Measurements from ENCODE around the gene TMEM258. TPM values are rescaled to one million over a fixed set of nuclear protein-coding genes. Genes with fewer than 3 reads are reported as not detected.

The TMEM258 gene
- total and polyA plus RNA-seq, 4 donors, result 31.0 to 136 (median 98.7) TPM

DNA sequence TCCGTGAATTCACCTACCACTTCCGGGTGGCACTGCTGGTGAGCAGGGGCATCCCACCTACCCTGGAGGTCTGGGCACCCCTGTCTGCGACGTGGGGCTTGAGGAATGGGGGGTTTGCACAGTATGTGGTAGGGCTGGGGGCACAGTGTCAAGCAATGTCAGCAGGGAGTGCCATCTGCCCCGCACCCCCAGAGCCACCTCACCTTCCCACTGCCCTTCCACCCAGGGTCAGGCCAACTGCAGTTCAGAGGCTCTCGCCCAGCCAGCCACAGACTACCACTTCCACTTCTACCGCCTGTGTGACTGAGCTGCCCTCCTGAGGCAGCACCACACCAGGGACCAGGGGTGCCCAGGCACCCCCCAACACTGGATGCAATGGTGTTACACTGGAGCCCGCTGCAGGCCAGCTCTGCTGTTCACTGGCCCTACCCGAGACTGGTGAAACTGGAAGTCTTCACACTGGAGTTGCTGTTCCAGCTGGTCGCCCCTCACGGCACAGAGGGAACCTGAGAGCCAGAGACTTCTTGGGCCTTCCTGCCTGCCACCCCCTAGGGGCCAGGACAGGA, 6.5 kb downstream of the TMEM258 start:
- no peak for TF ChIP-seq JUND (IDR thresholded peaks at IDR 0.05)
- TF ChIP-seq FOXA1 (IDR thresholded peaks at IDR 0.05), result no peak
- no peak for TF ChIP-seq GABPA (IDR thresholded peaks at IDR 0.05 in 1 of 2, conservative IDR thresholded peaks at IDR 0.05 in 1 of 2)
- TF ChIP-seq RAD21 (IDR thresholded peaks at IDR 0.05), result no peak
- TF ChIP-seq ATF3 (IDR thresholded peaks at IDR 0.05), result no peak
- TF ChIP-seq HNF4A (conservative IDR thresholded peaks at IDR 0.05), result no peak
- no peak for TF ChIP-seq EGR1 (IDR thresholded peaks at IDR 0.05; ENCODE audit: low read depth in 2 of 2)
- TF ChIP-seq FOXA2 (IDR thresholded peaks at IDR 0.05), result no peak
- no peak for TF ChIP-seq YY1 (IDR thresholded peaks at IDR 0.05)
- no peak for TF ChIP-seq TAF1 (conservative IDR thresholded peaks at IDR 0.05)
- TF ChIP-seq RXRA (IDR thresholded peaks at IDR 0.05), result no peak
- no peak for TF ChIP-seq REST (IDR thresholded peaks at IDR 0.05)
- TF ChIP-seq, protein P1, sequence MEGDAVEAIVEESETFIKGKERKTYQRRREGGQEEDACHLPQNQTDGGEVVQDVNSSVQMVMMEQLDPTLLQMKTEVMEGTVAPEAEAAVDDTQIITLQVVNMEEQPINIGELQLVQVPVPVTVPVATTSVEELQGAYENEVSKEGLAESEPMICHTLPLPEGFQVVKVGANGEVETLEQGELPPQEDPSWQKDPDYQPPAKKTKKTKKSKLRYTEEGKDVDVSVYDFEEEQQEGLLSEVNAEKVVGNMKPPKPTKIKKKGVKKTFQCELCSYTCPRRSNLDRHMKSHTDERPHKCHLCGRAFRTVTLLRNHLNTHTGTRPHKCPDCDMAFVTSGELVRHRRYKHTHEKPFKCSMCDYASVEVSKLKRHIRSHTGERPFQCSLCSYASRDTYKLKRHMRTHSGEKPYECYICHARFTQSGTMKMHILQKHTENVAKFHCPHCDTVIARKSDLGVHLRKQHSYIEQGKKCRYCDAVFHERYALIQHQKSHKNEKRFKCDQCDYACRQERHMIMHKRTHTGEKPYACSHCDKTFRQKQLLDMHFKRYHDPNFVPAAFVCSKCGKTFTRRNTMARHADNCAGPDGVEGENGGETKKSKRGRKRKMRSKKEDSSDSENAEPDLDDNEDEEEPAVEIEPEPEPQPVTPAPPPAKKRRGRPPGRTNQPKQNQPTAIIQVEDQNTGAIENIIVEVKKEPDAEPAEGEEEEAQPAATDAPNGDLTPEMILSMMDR (IDR thresholded peaks at IDR 0.05; ENCODE audit: low read depth, low read length, missing input control), result no peak
- no peak for TF ChIP-seq HNF4G (IDR thresholded peaks at IDR 0.05)
- TF ChIP-seq ZBTB33 (IDR thresholded peaks at IDR 0.05), result no peak
- TF ChIP-seq SP1 (IDR thresholded peaks at IDR 0.05), result no peak
- TF ChIP-seq, protein P2, sequence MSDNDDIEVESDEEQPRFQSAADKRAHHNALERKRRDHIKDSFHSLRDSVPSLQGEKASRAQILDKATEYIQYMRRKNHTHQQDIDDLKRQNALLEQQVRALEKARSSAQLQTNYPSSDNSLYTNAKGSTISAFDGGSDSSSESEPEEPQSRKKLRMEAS (IDR thresholded peaks at IDR 0.05), result no peak
- no peak for TF ChIP-seq NR2F2 (IDR thresholded peaks at IDR 0.05)
- DNase-seq (ENCODE audit: low spot score), result no peak
- no peaks in the 10 kb centered on the region for H3K9me3 ChIP-seq (ENCODE audit: control insufficient read depth in 4 of 4, low read length in 3 of 4)
- peaks cover 15 to 85% (median 33%) of the 10 kb centered on the region in 4 donors for H3K36me3 ChIP-seq (ENCODE audit: control insufficient read depth in 4 of 4, insufficient read depth in 3 of 4, low read depth in 1 of 4, low read length in 3 of 4)
- no peak overlapping the region for H3K27ac ChIP-seq (ENCODE audit: low read depth in 1 of 2, low read length in 2 of 2)
- no peaks in the 10 kb centered on the region for H3K4me1 ChIP-seq (ENCODE audit: control insufficient read depth in 4 of 4, insufficient read depth in 4 of 4, low read length in 3 of 4)
- 94% methylated on average over 11 of the region's 11 CpGs for WGBS
- no peak overlapping the region for H3K9ac ChIP-seq (ENCODE audit: low read depth in 1 of 2, low read length in 2 of 2)
- no peak overlapping the region for H3K4me3 ChIP-seq (ENCODE audit: low read depth in 1 of 3, low read length in 3 of 3)
- no peaks in the 10 kb centered on the region for H3K27me3 ChIP-seq (ENCODE audit: control insufficient read depth in 4 of 4, insufficient read depth in 4 of 4, low read length in 3 of 4)
